ENCODE measurements around the gene PTPN21.
A peak's percentile ranks its signal among the peaks of the same experiment; 100 is the strongest.

Gene PTPN21

GRCh38 chr14:88554457-88555286 lies at the start of gene PTPN21:
PTPN21 (minus strand) TSS chr14:88555007; CDS start chr14:88550417, 4,590 bp downstream.
- DNase-seq, result no peak

- DNase-seq, result no peak
These were observed 49.4 kb upstream of the PTPN21 start for GRCh38 chr14:88604212-88604611.

DNA sequence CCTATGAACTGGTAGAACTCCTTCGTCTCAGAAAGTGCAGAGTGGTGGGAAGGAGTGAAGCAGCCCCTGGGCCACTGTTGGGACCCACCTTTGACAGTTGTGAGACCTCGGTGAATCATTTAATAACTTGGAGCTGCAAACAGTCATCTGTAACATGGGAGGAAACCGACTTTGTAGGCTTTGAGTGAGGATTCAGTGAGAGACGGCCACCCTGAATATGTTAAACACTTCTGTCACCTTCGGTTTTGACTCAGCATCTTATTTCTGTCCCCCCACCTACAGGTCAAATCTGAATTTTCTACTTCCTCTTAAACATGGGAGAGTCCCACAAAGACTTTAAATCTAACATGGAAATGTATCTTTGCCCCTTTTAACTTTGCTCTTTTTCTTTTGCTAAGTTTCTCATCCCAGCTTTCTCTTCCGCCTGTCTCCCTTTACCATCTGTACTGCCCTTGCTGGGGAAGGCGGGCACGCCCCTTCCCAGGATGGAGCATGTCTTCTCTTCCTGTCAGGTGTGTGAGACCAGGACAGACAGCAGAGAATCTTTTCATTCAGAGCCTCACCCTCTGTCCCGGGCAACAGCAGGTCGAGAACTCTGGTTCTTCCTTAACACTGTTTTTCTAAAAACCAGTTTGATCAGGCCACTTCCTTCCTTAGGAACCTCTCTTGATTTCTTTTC lies 45.1 kb upstream of the PTPN21 start:
- DNase-seq, result no peak

GRCh38 chr14:88599326-88599725 lies 44.5 kb upstream of the PTPN21 start:
- no peak for DNase-seq

DNA sequence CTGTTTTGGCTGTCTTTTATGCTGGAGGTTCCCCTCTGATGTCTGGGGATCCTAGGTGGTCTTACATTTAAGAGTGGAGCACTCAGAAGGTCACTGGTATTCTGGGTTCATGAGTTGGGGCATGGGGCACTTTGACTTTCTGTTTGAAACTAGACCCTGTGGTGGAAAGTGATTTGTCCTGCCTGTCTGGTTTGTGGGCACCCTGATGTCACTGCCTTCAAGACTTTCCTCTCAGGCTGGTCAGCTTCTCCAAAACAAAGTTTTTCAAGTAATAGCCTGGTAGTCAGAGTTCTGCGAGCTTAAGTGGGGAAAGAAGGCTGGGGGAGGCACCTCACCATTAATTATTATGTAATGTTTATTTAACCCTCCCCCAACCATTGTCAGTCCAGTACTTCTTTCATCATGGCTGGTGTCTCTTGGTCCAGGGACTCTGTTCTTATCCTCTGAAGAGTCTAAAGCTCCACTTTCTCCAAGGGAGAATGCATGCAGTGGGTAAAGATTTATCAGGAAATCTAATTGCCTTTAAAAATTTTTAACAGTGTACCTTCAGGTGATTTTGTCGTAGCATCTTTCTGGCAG lies 43.4 kb upstream of the PTPN21 start:
- no peak for DNase-seq

- DNase-seq, result no peak
These were observed 42.8 kb upstream of the PTPN21 start for GRCh38 chr14:88597601-88598000.

DNA sequence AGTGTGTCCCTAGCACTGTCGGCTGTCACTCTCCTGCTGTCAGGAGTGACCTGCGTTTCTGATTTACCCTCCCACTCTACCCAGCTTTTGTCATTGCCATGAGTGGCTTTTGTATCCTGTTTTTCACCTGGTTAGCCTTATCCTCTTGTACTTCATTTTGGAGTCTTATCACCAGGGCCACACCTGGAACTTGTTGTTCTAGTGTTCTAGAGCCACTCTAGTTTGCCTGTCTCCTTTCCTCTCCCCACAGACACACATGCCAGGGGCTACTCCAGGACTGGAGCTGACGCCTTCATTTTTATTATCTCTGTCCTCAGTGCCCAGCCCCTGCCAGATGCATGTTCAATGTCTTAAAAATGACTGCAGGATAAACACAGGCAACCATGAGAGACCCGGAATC lies 42.2 kb upstream of the PTPN21 start:
- no peak for DNase-seq

GRCh38 chr14:88592031-88592430 lies 37.2 kb upstream of the PTPN21 start:
- DNase-seq, result no peak

- DNase-seq, result no peak
These were observed 35.4 kb upstream of the PTPN21 start for GRCh38 chr14:88590173-88590572.

- DNase-seq, result no peak
These were observed 33.3 kb upstream of the PTPN21 start for GRCh38 chr14:88588081-88588480.

- no peak for DNase-seq
These were observed 29.6 kb upstream of the PTPN21 start for GRCh38 chr14:88584451-88584850.

- no peak for DNase-seq
These were observed 21.4 kb upstream of the PTPN21 start for GRCh38 chr14:88576222-88576621.

DNA sequence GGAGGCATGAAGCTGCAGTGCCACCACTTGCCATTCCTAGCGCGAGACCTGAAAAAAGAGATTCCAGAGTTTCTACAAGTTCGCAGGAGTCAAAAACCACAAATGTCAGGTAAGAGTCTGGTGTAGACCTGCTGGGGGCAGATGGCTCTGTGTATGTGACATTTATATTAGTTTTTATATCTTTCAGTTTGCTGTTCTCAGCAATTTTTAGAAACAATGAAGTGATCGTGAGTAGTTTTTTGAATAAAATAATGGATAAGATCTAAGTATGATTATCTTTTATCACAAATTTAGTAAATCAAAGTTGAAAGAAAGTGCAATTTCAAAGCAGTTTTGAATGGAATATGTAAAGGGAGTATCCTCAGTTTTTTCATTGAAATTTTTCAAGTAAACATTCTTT lies 17.3 kb upstream of the PTPN21 start:
- DNase-seq, result no peak

GRCh38 chr14:88568196-88568595 lies 13.4 kb upstream of the PTPN21 start:
- no peak for DNase-seq

DNA sequence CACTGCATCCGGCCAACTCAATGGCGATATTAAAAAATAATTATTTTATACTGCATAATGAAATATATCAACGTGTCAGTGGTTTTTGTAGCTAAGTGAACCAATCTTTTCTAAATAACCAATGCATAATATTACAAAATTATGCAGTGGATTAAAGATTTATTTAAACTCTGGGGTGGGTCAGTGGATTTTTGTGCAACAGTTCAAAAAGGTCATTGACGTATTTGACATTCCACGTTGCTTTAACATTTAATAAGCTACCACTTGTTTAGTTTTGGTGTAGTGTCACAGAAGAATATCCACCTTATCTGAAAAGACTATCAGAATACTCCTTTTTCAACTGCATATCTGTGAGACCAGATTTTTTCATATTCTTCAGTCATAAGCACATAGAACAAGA lies 10.6 kb upstream of the PTPN21 start:
- DNase-seq, result no peak

GRCh38 chr14:88563845-88564244 lies 9.0 kb upstream of the PTPN21 start:
- DNase-seq, result no peak

DNA sequence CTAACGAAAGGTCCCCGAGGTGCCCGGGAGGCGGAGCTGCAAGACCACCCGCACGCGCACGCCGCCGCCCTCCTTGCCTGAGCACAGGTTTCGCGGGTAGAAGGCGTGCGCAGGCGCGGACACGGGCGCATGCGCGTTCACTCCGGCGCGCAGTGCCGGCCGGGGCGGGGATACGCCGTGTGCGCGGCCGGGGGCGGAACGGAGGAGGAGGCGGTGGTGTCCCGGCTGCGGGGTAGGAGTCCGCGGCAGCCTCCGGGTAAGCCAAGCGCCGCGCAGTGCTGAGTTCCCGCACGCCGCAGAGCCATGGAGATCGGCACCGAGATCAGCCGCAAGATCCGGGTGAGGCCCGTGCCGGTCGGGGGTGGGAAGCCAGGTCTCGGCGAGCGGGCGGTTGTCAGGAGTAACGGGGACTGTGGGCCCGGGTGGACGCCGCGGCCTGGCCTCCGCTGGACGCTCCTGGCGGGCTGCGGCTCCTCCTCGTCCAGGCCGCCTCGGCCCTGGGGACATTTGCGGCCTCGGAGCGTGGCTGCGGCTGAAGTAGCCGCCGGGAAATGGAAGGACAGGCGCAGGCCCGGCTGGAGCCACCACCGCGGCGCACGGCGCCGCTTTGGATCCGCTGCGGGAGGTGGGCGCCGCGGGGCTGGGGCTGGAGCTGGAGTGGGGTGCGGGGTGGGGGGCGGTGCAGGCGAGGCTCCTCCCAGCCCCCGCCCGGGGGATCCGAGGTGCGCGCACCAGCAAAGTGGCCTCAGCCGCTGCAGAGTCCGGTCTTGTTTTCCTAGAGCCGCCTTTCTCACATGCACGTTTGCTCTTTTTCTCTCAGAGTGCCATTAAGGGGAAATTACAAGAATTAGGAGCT lies 8.3 kb upstream of the PTPN21 start, which contains the start of gene ZC3H14:
Gene ZC3H14 (plus strand): TSS at position 207 of the 856 bp plus-strand sequence. CDS start 97 bp downstream, at position 304.
- peak; percentile 85 for DNase-seq

GRCh38 chr14:88562532-88562830 lies 7.7 kb upstream of the PTPN21 start:
- no peak for DNase-seq

- peak; percentile 29 for DNase-seq
These were observed 5.0 kb upstream of the PTPN21 start for GRCh38 chr14:88559852-88560251.

GRCh38 chr14:88556581-88556980 lies 1.8 kb upstream of the PTPN21 start:
- DNase-seq, result no peak

GRCh38 chr14:88553886-88554456 lies 836 bp downstream of the PTPN21 start:
- no peak for DNase-seq

- DNase-seq, result no peak
These were observed 1.9 kb downstream of the PTPN21 start for GRCh38 chr14:88552876-88553275.

DNA sequence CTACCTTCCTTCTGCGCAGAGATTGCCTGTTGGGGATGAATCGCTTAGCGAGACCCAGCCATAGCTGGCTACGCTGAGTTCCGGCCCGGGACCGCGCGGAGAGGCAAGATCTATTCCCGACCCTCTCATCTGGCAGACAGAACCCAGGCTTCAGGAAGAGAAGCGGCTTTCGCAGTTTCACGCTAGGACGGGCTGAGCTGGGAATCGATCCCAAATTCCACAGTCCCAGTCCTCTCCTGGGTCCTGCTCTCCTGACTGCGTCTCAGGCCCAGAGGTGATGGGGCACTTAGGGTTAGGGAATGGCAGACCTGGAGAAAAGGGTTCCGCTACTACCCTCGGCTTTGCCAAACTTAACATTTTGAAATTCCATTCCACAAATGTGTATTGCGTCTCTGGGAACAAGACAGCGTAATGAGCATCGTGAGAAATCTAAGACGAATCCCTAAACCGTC lies 2.8 kb downstream of the PTPN21 start:
- DNase-seq, result no peak

Data from NCI-H1105 (cell line).